GM06990 (cell line): ENCODE results near the gene RGS12.

ENCODE experiments used
- DNase-seq: peaks from one replicate; pipeline ENCODE4 v3.0.0-alpha.2; 2011; ENCODE audit not compliant: insufficient read length; ENCODE audit errors: extremely low read depth
- H3K27me3 ChIP-seq: replicated peaks from 2 replicates; pipeline ENCODE4 v1.6.0; 2011; ENCODE audit warnings: low read length; ENCODE audit not compliant: control insufficient read depth, insufficient read depth
- H3K36me3 ChIP-seq: 2 replicates; pipeline ENCODE4 v1.5.1; 2011; ENCODE audit warnings: low read length; ENCODE audit not compliant: control insufficient read depth, insufficient read depth
- H3K4me3 ChIP-seq: replicated peaks from 2 replicates; pipeline ENCODE4 v1.5.1; 2011; ENCODE audit warnings: low read depth, mild to moderate bottlenecking, control low read depth, low read length
- TF ChIP-seq, protein P1 (sequence below): IDR thresholded peaks from 2 replicates; pipeline ENCODE4 v1.5.1; 2011; ENCODE audit warnings: low read length, control low read depth, mild to moderate bottlenecking, inconsistent platforms; ENCODE audit not compliant: insufficient read depth, poor library complexity, severe bottlenecking

Gene RGS12

DNA sequence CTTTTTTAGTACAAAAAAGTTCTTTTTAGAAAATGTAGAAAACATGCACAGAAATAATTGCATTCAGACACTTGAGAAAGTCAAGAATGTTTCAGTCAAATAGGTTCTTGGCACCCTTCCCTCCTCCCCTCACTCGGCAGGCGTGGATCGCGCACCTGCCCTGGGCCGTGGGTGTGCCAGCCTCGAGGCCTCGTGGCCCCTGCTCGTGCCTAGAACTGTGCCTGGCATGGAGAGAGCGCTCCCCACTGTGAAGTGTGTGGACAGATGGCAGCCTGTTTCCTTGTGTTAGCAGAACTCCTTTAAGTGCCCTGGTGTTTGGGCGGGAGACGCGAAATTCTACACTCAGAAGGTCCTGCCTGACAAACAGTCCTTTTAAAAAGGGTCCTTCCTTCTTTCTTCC is 14.7 kb downstream of the RGS12 start:
- Histone ChIP-seq H3K36me3 (no peaks in the 10 kb centered on the region), H3K27me3 (no peaks in the 10 kb centered on the region; the same call in 1 of the 2 replicates), H3K4me3 (no peak overlapping the region)
- DNase-seq: no peak
- TF ChIP-seq, protein P1, sequence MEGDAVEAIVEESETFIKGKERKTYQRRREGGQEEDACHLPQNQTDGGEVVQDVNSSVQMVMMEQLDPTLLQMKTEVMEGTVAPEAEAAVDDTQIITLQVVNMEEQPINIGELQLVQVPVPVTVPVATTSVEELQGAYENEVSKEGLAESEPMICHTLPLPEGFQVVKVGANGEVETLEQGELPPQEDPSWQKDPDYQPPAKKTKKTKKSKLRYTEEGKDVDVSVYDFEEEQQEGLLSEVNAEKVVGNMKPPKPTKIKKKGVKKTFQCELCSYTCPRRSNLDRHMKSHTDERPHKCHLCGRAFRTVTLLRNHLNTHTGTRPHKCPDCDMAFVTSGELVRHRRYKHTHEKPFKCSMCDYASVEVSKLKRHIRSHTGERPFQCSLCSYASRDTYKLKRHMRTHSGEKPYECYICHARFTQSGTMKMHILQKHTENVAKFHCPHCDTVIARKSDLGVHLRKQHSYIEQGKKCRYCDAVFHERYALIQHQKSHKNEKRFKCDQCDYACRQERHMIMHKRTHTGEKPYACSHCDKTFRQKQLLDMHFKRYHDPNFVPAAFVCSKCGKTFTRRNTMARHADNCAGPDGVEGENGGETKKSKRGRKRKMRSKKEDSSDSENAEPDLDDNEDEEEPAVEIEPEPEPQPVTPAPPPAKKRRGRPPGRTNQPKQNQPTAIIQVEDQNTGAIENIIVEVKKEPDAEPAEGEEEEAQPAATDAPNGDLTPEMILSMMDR: no peak

DNA sequence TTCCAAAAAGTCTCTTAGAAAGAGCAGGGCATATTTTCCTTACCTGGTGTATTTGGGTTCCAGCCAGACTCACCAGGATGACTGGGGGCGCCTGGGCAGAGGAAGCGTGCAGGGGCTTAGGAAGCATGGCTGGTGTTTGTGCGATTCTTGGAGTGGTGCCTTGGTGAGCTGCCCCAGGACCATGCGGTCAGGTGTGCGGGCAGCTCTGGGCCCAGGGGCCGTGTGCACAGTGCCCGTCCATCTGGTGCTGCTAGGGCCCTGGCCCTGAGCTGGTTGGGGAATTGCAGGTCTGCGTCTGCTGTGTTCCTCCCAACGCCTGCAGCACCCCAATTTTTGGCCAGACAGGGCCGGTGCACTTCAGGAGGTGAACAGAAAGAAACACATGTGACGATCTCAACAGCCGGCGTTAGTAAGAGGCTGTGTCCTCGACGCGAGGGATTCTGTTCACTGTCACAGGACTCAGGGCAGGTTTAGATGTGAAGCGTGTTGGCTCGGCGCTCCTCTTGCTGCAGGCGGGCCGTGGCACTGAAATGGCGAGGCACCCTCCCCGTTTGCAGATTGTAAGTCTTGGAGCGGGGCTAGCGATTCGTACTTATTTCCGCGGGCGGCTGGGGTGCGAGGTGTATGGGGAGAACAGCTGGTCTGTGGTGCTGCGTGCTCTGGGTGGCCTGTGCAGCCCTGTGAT is 15.2 kb downstream of the RGS12 start:
- H3K36me3 ChIP-seq: no peaks in the 10 kb centered on the region
- no peak for DNase-seq

DNA sequence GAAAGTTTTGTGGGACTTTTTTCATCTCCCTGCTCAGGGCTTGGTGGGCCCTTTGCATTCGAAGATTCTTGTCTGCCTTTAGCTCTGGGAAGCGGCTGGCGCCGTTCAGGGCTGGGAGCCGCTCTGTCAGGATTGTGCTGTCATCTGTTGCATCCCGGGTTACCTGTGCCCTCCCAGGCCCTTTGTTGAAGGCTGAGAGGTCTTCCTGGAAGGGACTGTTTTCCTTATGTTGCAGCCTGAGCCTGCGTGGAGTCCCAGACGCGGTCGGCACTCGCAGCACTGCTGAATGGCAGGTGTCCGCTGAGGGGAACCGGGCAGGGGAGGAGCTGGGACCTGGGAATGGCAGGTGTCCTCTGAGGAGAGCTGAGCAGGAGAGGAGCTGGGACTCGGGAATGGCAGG is 15.9 kb downstream of the RGS12 start:
- no peak for DNase-seq
- TF ChIP-seq, protein P1: no peak
- no peak overlapping the region for H3K4me3 ChIP-seq
- H3K36me3 ChIP-seq: no peaks in the 10 kb centered on the region
- H3K27me3 ChIP-seq: peaks cover 2% of the 10 kb centered on the region; the same call in 1 of the 2 replicates

More for the DNA sequence above, 15.2 kb downstream of the RGS12 start:
- TF ChIP-seq, protein P1: no peak
- Histone ChIP-seq H3K27me3 (no peaks in the 10 kb centered on the region; the same call in 1 of the 2 replicates), H3K4me3 (no peak overlapping the region)

DNA sequence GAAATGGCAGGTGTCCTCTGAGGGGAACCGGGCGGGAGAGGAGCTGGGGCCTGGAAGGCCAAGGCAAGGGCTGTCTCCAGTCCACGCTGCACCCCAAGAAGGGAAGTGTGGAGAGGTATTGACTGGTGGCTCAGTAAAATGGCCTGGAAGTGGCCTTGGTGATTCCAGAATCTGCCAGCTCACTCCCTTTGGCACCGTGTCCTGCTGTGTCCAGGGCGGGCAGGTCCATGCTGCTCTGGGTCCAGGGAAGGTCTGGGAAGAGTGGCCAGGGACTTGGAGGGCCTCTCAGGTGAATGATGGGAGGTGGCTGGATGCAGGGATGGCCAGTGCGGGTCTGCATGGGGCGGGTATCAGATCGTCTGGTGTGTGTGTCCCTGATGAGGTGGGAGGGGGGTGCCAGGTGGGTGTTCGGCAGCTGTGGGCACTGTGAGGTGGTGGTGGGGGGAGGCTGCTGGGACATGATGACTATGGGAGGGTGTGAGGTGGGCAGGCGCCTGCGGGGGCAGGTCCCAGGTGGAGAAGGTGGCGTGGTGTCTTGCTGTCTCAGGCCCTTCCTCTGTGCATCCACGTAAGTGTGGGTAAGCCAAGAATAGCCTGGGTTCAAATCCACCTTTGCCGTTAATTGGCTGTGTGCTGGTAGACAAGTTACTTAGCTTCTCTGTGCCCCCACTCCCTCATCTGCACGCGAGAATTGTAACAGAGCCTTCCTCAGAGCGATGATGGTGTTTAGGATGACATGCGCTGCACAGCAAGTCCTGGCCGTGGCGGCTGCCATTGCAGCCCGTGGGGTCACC is 17.7 kb downstream of the RGS12 start:
- no peak overlapping the region for H3K4me3 ChIP-seq
- H3K27me3 ChIP-seq: peaks cover 2% of the 10 kb centered on the region; the same call in 1 of the 2 replicates
- DNase-seq: no peak
- TF ChIP-seq, protein P1: no peak
- no peaks in the 10 kb centered on the region for H3K36me3 ChIP-seq

DNA sequence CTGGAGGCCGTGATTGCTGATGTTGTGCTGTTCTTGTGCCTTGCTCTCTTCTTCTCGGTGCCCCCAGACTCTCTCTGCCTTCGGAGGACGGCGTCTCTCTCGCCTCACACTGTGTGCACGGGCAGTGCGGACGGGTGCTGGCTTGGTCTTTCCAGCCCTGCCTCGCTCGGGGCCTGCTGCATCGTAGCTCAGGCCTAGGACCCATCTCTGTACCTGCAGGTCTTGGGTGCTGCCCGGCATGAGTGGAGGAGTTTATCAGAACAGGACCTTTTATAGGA is 18.2 kb downstream of the RGS12 start:
- no peak overlapping the region for H3K4me3 ChIP-seq
- peaks cover 2% of the 10 kb centered on the region; the same call in 1 of the 2 replicates for H3K27me3 ChIP-seq
- TF ChIP-seq, protein P1: no peak
- DNase-seq: no peak
- no peaks in the 10 kb centered on the region for H3K36me3 ChIP-seq
